GM21447 (cell line): Measurements from ENCODE around the gene DNAI2.

Experiments used
- ATAC-seq: cut with Tn5 transposase; IDR thresholded peaks from one replicate; pipeline ENCODE4 v1.9.1; 2021; ENCODE audit not compliant: unreplicated experiment

Gene DNAI2

DNA sequence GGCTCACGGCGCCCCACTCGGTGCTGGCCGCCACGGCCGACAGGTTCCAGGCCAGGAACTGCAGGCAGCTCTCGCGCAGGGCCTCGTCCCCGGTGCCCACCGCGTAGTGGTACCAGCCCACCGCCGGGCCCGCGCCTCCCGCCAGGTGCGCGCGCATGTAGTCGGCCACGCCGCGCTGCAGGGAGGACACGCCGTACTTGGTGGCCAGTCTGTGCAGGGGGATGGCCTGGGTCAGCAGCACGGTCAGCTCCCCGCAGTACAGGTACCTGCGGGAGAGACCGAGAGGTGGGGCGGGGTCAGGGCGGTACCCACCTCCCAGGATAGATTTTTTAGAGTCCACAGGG is 83.4 kb downstream of the DNAI2 start:
- ATAC-seq: no peak

DNA sequence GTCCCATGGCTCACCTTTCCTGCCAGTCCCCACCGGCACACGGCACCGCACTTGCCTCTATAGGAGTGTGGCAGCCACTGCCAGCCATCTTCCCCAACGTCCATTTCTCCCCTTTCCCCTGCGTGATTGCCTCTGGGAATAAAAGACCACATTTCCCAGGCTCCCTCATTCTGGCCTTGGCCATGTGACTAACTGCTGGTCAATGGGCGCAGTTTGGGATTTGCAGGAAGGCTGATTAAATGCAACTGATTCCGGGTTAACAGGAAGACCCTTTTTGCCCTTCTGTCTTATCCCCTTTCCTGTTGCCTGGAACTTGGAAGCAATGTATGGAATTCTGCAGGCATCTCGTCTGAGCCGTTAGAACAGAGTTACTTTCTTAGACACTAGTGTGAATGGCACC is 84.7 kb downstream of the DNAI2 start:
- no peak for ATAC-seq

- no peak for ATAC-seq
Observed at GRCh38 chr17:74359916-74360315, 85.9 kb downstream of the DNAI2 start.

DNA sequence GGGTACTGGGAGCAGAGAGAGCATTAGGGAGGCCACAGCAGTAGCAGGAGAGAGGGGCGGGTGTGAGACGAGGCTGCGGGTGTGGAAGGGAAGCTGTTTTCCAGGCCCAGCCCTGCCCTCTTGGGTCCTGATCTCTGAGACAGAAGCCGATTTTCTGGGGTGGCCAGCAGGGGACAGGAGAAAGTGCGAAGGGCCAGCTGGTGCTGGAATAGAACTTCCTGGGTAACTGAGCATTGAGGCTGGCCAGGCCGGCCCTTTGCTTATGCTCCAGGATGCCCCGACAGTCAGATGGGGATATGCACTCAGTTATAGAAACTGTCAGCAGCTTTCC is 86.8 kb downstream of the DNAI2 start:
- ATAC-seq: no peak

- no peak for ATAC-seq
Observed at GRCh38 chr17:74361230-74362068, 87.4 kb downstream of the DNAI2 start, which contains the start of gene BTBD17. BTBD17 (minus strand) TSS chr17:74361868; CDS start chr17:74361819, 49 bp downstream.

DNA sequence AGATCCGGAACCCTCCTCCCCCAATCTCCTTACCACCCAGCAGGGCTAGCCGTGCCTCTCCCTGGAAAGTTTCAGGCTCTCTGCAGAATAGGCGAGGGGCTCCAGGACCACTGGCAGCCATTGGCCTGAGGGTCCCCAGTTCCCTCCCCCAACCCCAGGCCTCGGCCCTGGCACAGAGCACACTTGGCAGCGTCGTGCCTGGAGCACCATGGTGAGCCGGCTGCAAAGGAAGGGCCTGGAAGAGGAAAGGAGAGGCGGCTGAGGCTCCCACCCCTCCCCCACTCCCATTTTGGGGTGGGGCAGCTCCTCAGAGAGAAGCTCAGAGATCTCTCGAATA is 88.0 kb downstream of the DNAI2 start:
- no peak for ATAC-seq

GRCh38 chr17:74362810-74363498 is 88.9 kb downstream of the DNAI2 start:
- no peak for ATAC-seq
